Liver (tissue), 9 donors: ENCODE data around the gene GRK5. TPM values are rescaled to one million over a fixed set of nuclear protein-coding genes. Genes with fewer than 3 reads are reported as not detected.
"Not testable (repeated sequence)": the region's sequence is repeated elsewhere in the genome, so short reads cannot be mapped to it uniquely, and the experiment has no call there.

ENCODE experiments used
- DNase-seq: peaks from one replicate; pipeline ENCODE4 v3.0.0-alpha.2; 2017; ENCODE audit warnings: low spot score
- H3K27ac ChIP-seq, 2 donors: one replicate each; pipeline ENCODE4 v1.7.0; 2013; ENCODE audit warnings: inconsistent platforms in 2 of 2, low read length in 2 of 2, control low read depth in 1 of 2, low read depth in 1 of 2, mild to moderate bottlenecking in 1 of 2
- H3K27me3 ChIP-seq, 4 donors: one replicate each; pipeline versions ENCODE4 v1.6.1 to v1.7.0; 2013; ENCODE audit warnings: low read length in 3 of 4, inconsistent platforms in 1 of 4, mild to moderate bottlenecking in 1 of 4, moderate library complexity in 1 of 4; ENCODE audit not compliant: control insufficient read depth in 4 of 4, insufficient read depth in 4 of 4
- H3K36me3 ChIP-seq, 4 donors: one replicate each; pipeline versions ENCODE4 v1.6.1 to v1.7.0; 2013; ENCODE audit warnings: low read length in 3 of 4, mild to moderate bottlenecking in 3 of 4, low read depth in 1 of 4, moderate library complexity in 1 of 4; ENCODE audit not compliant: control insufficient read depth in 4 of 4, insufficient read depth in 3 of 4
- H3K4me1 ChIP-seq, 4 donors: one replicate each; pipeline versions ENCODE4 v1.6.1 to v1.7.0; 2013; ENCODE audit warnings: low read length in 3 of 4, mild to moderate bottlenecking in 3 of 4, moderate library complexity in 1 of 4; ENCODE audit not compliant: control insufficient read depth in 4 of 4, insufficient read depth in 4 of 4
- H3K4me3 ChIP-seq, 3 donors: one replicate each; pipeline versions ENCODE4 v1.6.1 to v1.7.0; 2013; ENCODE audit warnings: low read length in 3 of 3, control low read depth in 1 of 3, low read depth in 1 of 3, mild to moderate bottlenecking in 1 of 3
- H3K9ac ChIP-seq, 2 donors: one replicate each; pipeline ENCODE4 v1.7.0; 2013; ENCODE audit warnings: low read length in 2 of 2, mild to moderate bottlenecking in 2 of 2, moderate library complexity in 2 of 2, control low read depth in 1 of 2, low read depth in 1 of 2
- H3K9me3 ChIP-seq, 4 donors: one replicate each; pipeline versions ENCODE4 v1.6.1 to v1.7.0; 2013; ENCODE audit warnings: low read length in 3 of 4; ENCODE audit not compliant: control insufficient read depth in 4 of 4
- EGR1 ChIP-seq, 2 donors: IDR thresholded peaks; 2 replicates each; pipeline ENCODE4 v1.6.1; 2016 to 2018; ENCODE audit warnings: antibody characterized with exemption in 2 of 2, low read depth in 2 of 2
- FOXA1 ChIP-seq: IDR thresholded peaks from 2 replicates; pipeline ENCODE4 v1.6.1; 2016; ENCODE audit warnings: antibody characterized with exemption
- GABPA ChIP-seq, 2 donors: IDR thresholded peaks in 1 of 2; conservative IDR thresholded peaks in 1 of 2; 2 replicates each; pipeline ENCODE4 v1.6.1; 2016; ENCODE audit warnings: antibody characterized with exemption in 2 of 2, mild to moderate bottlenecking in 1 of 2, moderate library complexity in 1 of 2
- HNF4G ChIP-seq: IDR thresholded peaks from 2 replicates; pipeline ENCODE4 v1.6.1; 2016; ENCODE audit warnings: antibody characterized with exemption
- JUND ChIP-seq, 2 donors: IDR thresholded peaks; 2 replicates each; pipeline ENCODE4 v1.6.1; 2016; ENCODE audit warnings: antibody characterized with exemption in 2 of 2
- NR2F2 ChIP-seq: IDR thresholded peaks from 2 replicates; pipeline ENCODE4 v1.6.1; 2016; ENCODE audit warnings: antibody characterized with exemption
- RAD21 ChIP-seq, 2 donors: IDR thresholded peaks; 2 replicates each; pipeline ENCODE4 v1.6.1; 2016; ENCODE audit warnings: antibody characterized with exemption in 2 of 2, mild to moderate bottlenecking in 2 of 2
- RXRA ChIP-seq, 2 donors: IDR thresholded peaks; 2 replicates each; pipeline ENCODE4 v1.6.1; 2017 to 2018; ENCODE audit warnings: antibody characterized with exemption in 2 of 2, mild to moderate bottlenecking in 1 of 2
- TAF1 ChIP-seq: conservative IDR thresholded peaks from 2 replicates; pipeline ENCODE4 v1.6.1; 2016; ENCODE audit warnings: antibody characterized with exemption, mild to moderate bottlenecking
- YY1 ChIP-seq: IDR thresholded peaks from 2 replicates; pipeline ENCODE4 v1.6.1; 2016; ENCODE audit warnings: antibody characterized with exemption, mild to moderate bottlenecking
- WGBS: extraction: QIAGEN DNeasy Blood & Tissue Kit; methylation state at CpG from one replicate; pipeline ENCODE4 v1.1.7; 2013; 5-methylcytosine and 5-hydroxymethylcytosine counted together
- polyA plus RNA-seq, 2 donors: library from polyadenylated mRNA; stranded (reverse) in 1 of 2; unstranded in 1 of 2; fragments of 200-250 nt in 1 of 2; fragments of >200 nt in 1 of 2; fragmentation: Nextera tagmentation in 1 of 2; extraction: Ambion mirVana in 1 of 2; gene quantifications; one replicate each; pipeline versions ENCODE4 v1.2.1 to v1.2.3, GENCODE V29; 2013 to 2015
- total RNA-seq, 2 donors: library from RNA; depleted of rRNA; stranded (reverse); fragments of >200 nt; gene quantifications; one replicate each; pipeline ENCODE4 v1.2.3, GENCODE V29; 2014
- TF ChIP-seq, protein P1 (sequence below): IDR thresholded peaks from 2 replicates; pipeline ENCODE4 v1.6.1; 2016; ENCODE audit warnings: antibody characterized with exemption, mild to moderate bottlenecking
- donor health status: healthy.
- donor health status: healthy.
- donor health status: healthy.
- donor health status: healthy.
- donor health status: healthy.

The GRK5 gene
- total and polyA plus RNA-seq, 4 donors, result 2.1 to 6.6 (median 5.1) TPM

DNA sequence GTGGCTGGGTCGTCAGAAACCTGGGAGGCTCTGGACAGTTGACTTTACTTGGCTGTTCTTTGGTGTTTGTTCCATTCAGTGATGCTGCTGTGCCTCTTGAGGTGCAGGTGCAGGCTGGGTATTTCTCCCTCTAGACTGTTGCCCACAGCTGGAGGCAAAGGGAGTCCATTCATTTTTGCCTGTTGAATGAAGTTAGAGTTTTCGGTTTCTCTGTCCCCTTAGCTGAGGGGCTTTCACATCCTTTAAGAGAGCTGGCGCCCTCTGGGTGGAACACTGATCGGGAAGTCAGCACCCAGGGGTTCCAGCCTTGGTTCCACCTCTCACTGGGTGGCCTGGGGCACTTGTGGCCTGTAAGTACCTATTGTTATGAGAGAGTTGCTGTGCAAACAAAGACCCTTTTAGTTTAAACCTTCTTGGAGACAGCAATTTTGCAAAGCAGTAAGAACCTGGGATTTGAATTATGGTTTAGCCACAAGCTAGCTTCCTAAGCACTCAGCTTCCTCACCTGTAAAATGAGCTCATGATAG, 67.2 kb downstream of the GRK5 start:
- TF ChIP-seq RXRA (IDR thresholded peaks at IDR 0.05), result no peak
- no peak for TF ChIP-seq GABPA (IDR thresholded peaks at IDR 0.05 in 1 of 2, conservative IDR thresholded peaks at IDR 0.05 in 1 of 2)
- no peak for TF ChIP-seq TAF1
- no peak for TF ChIP-seq HNF4G
- TF ChIP-seq RAD21 (IDR thresholded peaks at IDR 0.05), result no peak
- no peak for TF ChIP-seq YY1
- TF ChIP-seq EGR1 (IDR thresholded peaks at IDR 0.05; ENCODE audit: low read depth in 2 of 2), result no peak
- no peak for TF ChIP-seq FOXA1
- no peak for TF ChIP-seq JUND (IDR thresholded peaks at IDR 0.05)
- TF ChIP-seq, protein P1, sequence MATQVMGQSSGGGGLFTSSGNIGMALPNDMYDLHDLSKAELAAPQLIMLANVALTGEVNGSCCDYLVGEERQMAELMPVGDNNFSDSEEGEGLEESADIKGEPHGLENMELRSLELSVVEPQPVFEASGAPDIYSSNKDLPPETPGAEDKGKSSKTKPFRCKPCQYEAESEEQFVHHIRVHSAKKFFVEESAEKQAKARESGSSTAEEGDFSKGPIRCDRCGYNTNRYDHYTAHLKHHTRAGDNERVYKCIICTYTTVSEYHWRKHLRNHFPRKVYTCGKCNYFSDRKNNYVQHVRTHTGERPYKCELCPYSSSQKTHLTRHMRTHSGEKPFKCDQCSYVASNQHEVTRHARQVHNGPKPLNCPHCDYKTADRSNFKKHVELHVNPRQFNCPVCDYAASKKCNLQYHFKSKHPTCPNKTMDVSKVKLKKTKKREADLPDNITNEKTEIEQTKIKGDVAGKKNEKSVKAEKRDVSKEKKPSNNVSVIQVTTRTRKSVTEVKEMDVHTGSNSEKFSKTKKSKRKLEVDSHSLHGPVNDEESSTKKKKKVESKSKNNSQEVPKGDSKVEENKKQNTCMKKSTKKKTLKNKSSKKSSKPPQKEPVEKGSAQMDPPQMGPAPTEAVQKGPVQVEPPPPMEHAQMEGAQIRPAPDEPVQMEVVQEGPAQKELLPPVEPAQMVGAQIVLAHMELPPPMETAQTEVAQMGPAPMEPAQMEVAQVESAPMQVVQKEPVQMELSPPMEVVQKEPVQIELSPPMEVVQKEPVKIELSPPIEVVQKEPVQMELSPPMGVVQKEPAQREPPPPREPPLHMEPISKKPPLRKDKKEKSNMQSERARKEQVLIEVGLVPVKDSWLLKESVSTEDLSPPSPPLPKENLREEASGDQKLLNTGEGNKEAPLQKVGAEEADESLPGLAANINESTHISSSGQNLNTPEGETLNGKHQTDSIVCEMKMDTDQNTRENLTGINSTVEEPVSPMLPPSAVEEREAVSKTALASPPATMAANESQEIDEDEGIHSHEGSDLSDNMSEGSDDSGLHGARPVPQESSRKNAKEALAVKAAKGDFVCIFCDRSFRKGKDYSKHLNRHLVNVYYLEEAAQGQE, result no peak
- 90% methylated on average over 4 of the region's 4 CpGs for WGBS

DNA sequence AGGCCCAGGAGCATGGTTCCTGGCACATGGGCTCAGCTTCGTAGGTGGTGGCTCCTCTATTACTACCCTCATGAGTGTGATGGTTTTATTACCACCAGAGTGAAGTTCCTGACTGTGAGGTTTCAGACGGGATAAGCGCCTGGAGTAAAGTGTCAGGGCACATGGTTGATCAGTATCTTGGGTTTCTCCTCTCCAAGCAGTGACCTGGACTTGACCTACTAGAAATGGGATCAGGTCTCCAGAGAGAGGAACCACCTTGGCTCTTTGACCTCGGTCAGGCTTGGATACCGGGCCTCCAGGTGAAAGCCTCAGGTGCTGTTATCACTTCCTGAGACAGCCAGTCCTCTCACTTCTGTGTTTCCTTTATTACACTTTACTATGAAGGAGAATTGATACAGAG, 67.7 kb downstream of the GRK5 start:
- WGBS, result 84% methylated on average over 5 of the region's 5 CpGs

More for the DNA sequence above, 67.2 kb downstream of the GRK5 start:
- Histone ChIP-seq H3K4me3 (no peak overlapping the region), H3K36me3 (no peaks in the 10 kb centered on the region), H3K9me3 (no peaks in the 10 kb centered on the region), H3K9ac (no peak overlapping the region), H3K27me3 (no peaks in the 10 kb centered on the region), H3K4me1 (peaks cover 7 to 21% (median 12%) of the 10 kb centered on the region in 4 donors), H3K27ac (no peak overlapping the region)
- no peak for DNase-seq

DNA sequence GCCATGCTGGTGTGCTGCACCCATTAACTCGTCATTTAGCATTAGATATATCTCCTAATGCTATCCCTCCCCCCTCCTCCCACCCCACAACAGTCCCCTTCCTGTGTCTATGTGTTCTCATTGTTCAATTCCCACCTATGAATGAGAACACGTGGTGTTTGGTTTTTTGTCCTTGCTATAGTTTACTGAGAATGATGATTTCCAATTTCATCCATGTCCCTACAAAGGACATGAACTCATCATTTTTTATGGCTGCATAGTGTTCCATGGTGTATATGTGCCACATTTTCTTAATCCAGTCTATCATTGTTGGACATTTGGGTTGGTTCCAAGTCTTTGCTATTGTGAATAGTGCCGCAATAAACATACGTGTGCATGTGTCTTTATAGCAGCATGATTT, 68.8 kb downstream of the GRK5 start:
- not testable (repeated sequence) for DNase-seq, H3K36me3 ChIP-seq, H3K27me3 ChIP-seq, H3K9ac ChIP-seq, H3K27ac ChIP-seq, H3K9me3 ChIP-seq, H3K4me3 ChIP-seq
- WGBS, result 83% methylated on average over 1 of the region's 4 CpGs
- peaks cover 2 to 12% (median 5%) of the 10 kb centered on the region in 4 donors for H3K4me1 ChIP-seq

More for the DNA sequence above, 67.7 kb downstream of the GRK5 start:
- peaks cover 7 to 20% (median 12%) of the 10 kb centered on the region in 4 donors for H3K4me1 ChIP-seq
- TF ChIP-seq RXRA (IDR thresholded peaks at IDR 0.05), result no peak
- no peak for TF ChIP-seq TAF1
- no peak for TF ChIP-seq NR2F2
- H3K9ac ChIP-seq, result no peak overlapping the region
- no peak overlapping the region for H3K4me3 ChIP-seq
- DNase-seq, result no peak
- H3K27me3 ChIP-seq, result no peaks in the 10 kb centered on the region
- H3K9me3 ChIP-seq, result no peaks in the 10 kb centered on the region
- H3K27ac ChIP-seq, result no peak overlapping the region
- H3K36me3 ChIP-seq, result no peaks in the 10 kb centered on the region
